ENCODE data around the gene DUOX1. TPM values are rescaled to one million over a fixed set of nuclear protein-coding genes. Genes with fewer than 3 reads are reported as not detected.

Gene DUOX1
- total and polyA plus RNA-seq, 9 of the 15 experiments (the other 6 are each of a cell fraction or from before 2014, with no cell fraction given), result 0.01 to 0.22 (median 0.01) TPM; not detected in 6

DNA sequence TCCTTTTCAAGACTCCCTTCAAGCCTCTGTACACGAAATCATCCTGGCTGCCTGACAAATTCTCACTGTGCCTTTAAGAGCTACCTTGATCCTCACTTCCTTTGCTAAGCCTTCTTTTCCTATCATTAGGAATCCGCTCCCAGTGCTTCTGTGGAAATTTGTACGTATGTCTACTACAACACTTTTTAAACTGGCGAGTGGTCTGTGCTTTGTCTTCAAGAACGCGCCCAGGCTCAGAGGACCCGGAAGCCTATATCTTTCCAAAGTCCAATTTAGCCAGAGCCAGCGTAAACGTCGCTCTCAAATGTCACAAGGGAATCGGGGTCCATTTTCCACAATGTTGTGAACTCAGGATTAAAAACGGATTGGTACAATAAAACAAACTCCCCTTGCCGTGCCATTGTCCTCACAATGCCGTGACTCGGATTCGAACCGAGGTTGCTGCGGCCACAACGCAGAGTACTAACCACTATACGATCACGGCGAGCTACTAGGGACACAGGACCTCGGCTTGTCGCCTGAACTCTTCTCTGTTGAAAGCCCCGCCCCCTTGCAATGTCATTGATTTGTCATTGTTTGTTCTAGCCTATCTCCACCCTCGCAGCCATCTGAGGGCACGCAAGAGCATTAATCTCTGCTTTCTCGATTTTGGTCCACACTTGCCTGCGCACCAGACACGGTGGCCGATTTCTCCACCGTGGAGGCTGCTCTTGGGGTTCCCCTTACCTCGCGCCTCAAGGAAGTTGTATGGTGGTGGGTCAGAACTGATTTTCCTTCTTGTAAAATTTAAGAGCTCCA is 70.4 kb downstream of the DUOX1 start (continued):
- TF ChIP-seq MGA (IDR thresholded peaks at IDR 0.05) (no peak), FOS (IDR thresholded peaks at IDR 0.05; ENCODE audit: extremely low read depth, insufficient read length) (peak; percentile 22), ETS1 (conservative IDR thresholded peaks at IDR 0.05; ENCODE audit: control insufficient read depth, low read depth, low read length) (peak; percentile 94), TSHZ1 (CRISPR knock-in tag; IDR thresholded peaks at IDR 0.05) (no peak), ATF2 (CRISPR knock-in tag; IDR thresholded peaks at IDR 0.05) (no peak), BACH1 (tag; IDR thresholded peaks at IDR 0.05) (peak; percentile 2; the same call in 1 of the 2 replicates)
